HEK293 (cell line): ENCODE data around the gene ZDHHC8.

Experiments
- CTCF ChIP-seq: fragments of 450-650 bp; formaldehyde crosslinking; IDR thresholded peaks from 2 replicates; pipeline ENCODE4 v1.5.1; 2016; ENCODE audit warnings: missing biosample characterization, missing genetic modification characterization
- REPIN1 ChIP-seq: fragments of 450-650 bp; formaldehyde crosslinking; IDR thresholded peaks from 2 replicates; pipeline ENCODE4 v1.5.1; 2017; ENCODE audit warnings: missing biosample characterization, missing genetic modification characterization, low read depth
- ZNF184 ChIP-seq: fragments of 450-650 bp; IDR thresholded peaks from 2 replicates; pipeline ENCODE4 v1.5.1; 2018; ENCODE audit warnings: missing biosample characterization, mild to moderate bottlenecking, missing genetic modification characterization

GRCh38 chr22:20147237-20147988 is 15.8 kb downstream of the ZDHHC8 start:
- TF ChIP-seq ZNF184 (tag by site-specific recombination) (no peak), CTCF (tag by site-specific recombination) (no peak), REPIN1 (tag by site-specific recombination) (no peak)
